Uterus (tissue), 2 donors: Measurements from ENCODE around the gene ANKRD24.

Experiments
- POLR2A ChIP-seq, 2 donors: fragments of 450-650 bp; IDR thresholded peaks; one replicate each; pipeline ENCODE4 v1.6.1; 2016; ENCODE audit warnings: antibody characterized with exemption in 2 of 2, mild to moderate bottlenecking in 1 of 2, moderate library complexity in 1 of 2
- TF ChIP-seq, protein P1 (sequence below), 4 experiments: fragments of 200-600 bp in 2 of 4; fragments of 450-650 bp in 2 of 4; sonication (generic) in 2 of 4; IDR thresholded peaks; one replicate each; pipeline ENCODE4 v1.5.1; 2016 to 2019; ENCODE audit warnings: antibody characterized with exemption in 4 of 4, mild to moderate bottlenecking in 2 of 4, moderate library complexity in 1 of 4

DNA sequence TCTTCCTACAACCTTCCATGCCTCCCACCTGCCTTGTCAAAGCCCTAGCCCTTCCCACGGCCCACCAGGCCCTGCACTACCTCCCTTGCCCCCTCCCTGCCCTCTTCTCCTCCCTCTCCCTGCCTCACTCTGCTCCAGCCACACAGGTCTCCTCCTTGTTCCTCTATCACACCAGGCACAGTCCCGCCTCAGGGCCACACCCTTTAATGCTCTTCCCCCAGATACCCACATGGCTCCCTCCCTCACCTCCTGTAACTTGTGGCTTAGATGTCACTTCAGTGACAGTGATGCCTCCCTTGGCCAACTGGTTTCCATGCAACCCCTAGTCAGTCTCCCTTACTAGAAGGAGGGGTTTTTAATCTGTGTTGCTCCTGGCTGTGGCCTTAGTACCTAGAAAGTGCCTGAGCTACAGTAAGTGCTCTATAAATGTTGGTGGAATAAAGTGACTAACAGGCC lies 1.4 kb upstream of the ANKRD24 start:
- no peak for TF ChIP-seq POLR2A (IDR thresholded peaks at IDR 0.05)
- TF ChIP-seq, protein P1, sequence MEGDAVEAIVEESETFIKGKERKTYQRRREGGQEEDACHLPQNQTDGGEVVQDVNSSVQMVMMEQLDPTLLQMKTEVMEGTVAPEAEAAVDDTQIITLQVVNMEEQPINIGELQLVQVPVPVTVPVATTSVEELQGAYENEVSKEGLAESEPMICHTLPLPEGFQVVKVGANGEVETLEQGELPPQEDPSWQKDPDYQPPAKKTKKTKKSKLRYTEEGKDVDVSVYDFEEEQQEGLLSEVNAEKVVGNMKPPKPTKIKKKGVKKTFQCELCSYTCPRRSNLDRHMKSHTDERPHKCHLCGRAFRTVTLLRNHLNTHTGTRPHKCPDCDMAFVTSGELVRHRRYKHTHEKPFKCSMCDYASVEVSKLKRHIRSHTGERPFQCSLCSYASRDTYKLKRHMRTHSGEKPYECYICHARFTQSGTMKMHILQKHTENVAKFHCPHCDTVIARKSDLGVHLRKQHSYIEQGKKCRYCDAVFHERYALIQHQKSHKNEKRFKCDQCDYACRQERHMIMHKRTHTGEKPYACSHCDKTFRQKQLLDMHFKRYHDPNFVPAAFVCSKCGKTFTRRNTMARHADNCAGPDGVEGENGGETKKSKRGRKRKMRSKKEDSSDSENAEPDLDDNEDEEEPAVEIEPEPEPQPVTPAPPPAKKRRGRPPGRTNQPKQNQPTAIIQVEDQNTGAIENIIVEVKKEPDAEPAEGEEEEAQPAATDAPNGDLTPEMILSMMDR (IDR thresholded peaks at IDR 0.05) = no peak
